Kidney (tissue), 14 donors: ENCODE measurements around the gene USE1. TPM values are rescaled to one million over a fixed set of nuclear protein-coding genes. Genes with fewer than 3 reads are reported as not detected.
A peak's percentile ranks its signal among the peaks of the same experiment; 100 is the strongest.

ENCODE experiments used
- DNase-seq, 5 donors: peaks; one replicate each; pipeline ENCODE4 v3.0.0-alpha.2; 2013 to 2020
- FAIRE-seq: peaks from 2 replicates; lab custom pipeline; 2012; peaks lifted over from hg19 to GRCh38; lab: Jason Lieb, UNC
- H3K27ac ChIP-seq, 2 donors: one replicate each; pipeline ENCODE4 v1.7.0; 2013; ENCODE audit warnings: low read depth in 2 of 2, low read length in 2 of 2, inconsistent platforms in 1 of 2
- H3K27me3 ChIP-seq: one replicate; pipeline ENCODE4 v1.7.1; 2013; ENCODE audit warnings: low read length, inconsistent platforms; ENCODE audit not compliant: control insufficient read depth, insufficient read depth
- H3K36me3 ChIP-seq, 3 donors: one replicate each; pipeline versions ENCODE4 v1.7.0 to v1.7.1; 2013; ENCODE audit warnings: low read length in 3 of 3, control low read depth in 1 of 3, inconsistent platforms in 1 of 3; ENCODE audit not compliant: insufficient read depth in 3 of 3, control insufficient read depth in 2 of 3
- H3K4me1 ChIP-seq, 3 donors: one replicate each; pipeline versions ENCODE4 v1.7.0 to v1.7.1; 2013; ENCODE audit warnings: low read length in 3 of 3, inconsistent platforms in 1 of 3, low read depth in 1 of 3; ENCODE audit not compliant: control insufficient read depth in 2 of 3, insufficient read depth in 2 of 3
- H3K4me3 ChIP-seq, 3 donors: one replicate each; pipeline versions ENCODE4 v1.7.0 to v1.8.1; 2013; ENCODE audit warnings: low read length in 3 of 3, control low read depth in 1 of 3, inconsistent platforms in 1 of 3
- H3K9ac ChIP-seq, 3 donors: one replicate each; pipeline versions ENCODE4 v1.7.0 to v1.7.1; 2013; ENCODE audit warnings: low read length in 3 of 3, control low read depth in 1 of 3, inconsistent platforms in 1 of 3
- H3K9me3 ChIP-seq, 3 donors: one replicate each; pipeline versions ENCODE4 v1.7.0 to v1.7.1; 2013; ENCODE audit warnings: low read length in 3 of 3, control low read depth in 1 of 3, inconsistent platforms in 1 of 3; ENCODE audit not compliant: control insufficient read depth in 2 of 3, insufficient read depth in 1 of 3
- intact Hi-C: fragments of 100-400 bp; cut with DNase I; formaldehyde crosslinking; loops from one replicate; pipeline ENCODE4 v1.11.1; 2022
- polyA plus RNA-seq: library from polyadenylated mRNA; stranded (reverse); fragments of 350-450 nt; fragmentation: Illumina TruSeq; extraction: RNeasy Lipid Tissue Mini Kit (QIAGEN cat#74804); gene quantifications from one replicate; pipeline ENCODE4 v1.2.3, GENCODE V29; 2014; ENCODE audit warnings: low read depth, low replicate concordance; ENCODE audit not compliant: insufficient read depth
- total RNA-seq: library from RNA; stranded (reverse); fragmentation: NEBNext Ultra II Directional; extraction: Animal tissue kit (Norgen Biotek cat#: 25700); gene quantifications from one replicate; pipeline ENCODE4 v1.2.1, GENCODE V29; 2021
- TF ChIP-seq, protein P1 (sequence below): IDR thresholded peaks from 3 replicates; pipeline ENCODE4 v1.5.1; 2012; ENCODE audit warnings: mild to moderate bottlenecking, moderate library complexity, borderline replicate concordance; ENCODE audit not compliant: insufficient read depth; ENCODE audit errors: extremely low read depth
- donor health status: control.
- donor health status: control.
- donor health status: control.
- donor health status: control.
- donor health status: control.
- donor health status: DM: yes; HTN: yes; CAD: no.
- donor health status: Normal renal cell carcinoma (clear cell type).

The USE1 gene
- total and polyA plus RNA-seq, 2 donors from 2014 or later, result 26.0 to 52.6 TPM

DNA sequence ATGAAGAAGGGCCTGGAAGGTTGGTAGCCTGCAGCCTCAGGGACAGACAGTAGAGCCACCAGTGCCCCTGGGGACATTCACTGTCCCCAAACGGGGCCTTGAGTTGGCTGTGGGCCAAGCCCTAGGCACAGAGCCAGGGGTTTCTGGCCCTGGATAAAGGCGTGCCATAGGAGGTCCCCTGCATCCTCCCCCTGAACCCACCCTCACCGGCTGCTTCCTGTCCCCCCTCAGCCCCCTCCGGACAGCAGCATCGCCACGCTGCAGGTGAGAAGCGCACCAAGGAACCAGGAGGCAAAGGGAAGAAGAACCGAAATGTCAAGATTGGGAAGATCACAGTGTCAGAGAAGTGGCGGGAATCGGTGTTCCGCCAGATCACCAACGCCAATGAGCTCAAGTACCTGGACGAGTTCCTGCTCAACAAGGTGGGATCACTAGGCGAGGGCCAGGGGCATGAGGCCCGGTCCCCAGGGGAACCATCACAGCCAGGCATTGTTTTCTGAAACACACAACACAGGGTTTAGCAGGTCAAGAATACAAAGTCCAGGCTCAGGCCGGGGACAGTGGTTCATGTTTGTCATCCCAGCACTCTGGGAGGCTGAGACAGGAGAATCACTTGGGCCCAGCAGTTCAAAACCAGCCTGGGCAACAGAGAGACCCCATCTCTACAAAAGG lies 14.6 kb upstream of the USE1 start:
- no peak overlapping the region for H3K9ac ChIP-seq
- TF ChIP-seq, protein P1, sequence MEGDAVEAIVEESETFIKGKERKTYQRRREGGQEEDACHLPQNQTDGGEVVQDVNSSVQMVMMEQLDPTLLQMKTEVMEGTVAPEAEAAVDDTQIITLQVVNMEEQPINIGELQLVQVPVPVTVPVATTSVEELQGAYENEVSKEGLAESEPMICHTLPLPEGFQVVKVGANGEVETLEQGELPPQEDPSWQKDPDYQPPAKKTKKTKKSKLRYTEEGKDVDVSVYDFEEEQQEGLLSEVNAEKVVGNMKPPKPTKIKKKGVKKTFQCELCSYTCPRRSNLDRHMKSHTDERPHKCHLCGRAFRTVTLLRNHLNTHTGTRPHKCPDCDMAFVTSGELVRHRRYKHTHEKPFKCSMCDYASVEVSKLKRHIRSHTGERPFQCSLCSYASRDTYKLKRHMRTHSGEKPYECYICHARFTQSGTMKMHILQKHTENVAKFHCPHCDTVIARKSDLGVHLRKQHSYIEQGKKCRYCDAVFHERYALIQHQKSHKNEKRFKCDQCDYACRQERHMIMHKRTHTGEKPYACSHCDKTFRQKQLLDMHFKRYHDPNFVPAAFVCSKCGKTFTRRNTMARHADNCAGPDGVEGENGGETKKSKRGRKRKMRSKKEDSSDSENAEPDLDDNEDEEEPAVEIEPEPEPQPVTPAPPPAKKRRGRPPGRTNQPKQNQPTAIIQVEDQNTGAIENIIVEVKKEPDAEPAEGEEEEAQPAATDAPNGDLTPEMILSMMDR, result no peak
- no peaks in the 10 kb centered on the region for H3K27me3 ChIP-seq
- no peak for DNase-seq
- H3K27ac ChIP-seq, result no peak overlapping the region
- H3K36me3 ChIP-seq, result peaks cover 3 to 18% (median 9%) of the 10 kb centered on the region in 3 donors
- H3K4me1 ChIP-seq, result no peaks in the 10 kb centered on the region
- intact Hi-C loops, result no loop called here
- no peak overlapping the region for H3K4me3 ChIP-seq
- no peaks in the 10 kb centered on the region for H3K9me3 ChIP-seq
- FAIRE-seq, result no peak

- FAIRE-seq (no peak), DNase-seq (peak in 1 of 5 donors; percentile 71)
- Histone ChIP-seq H3K4me3 (no peak overlapping the region), H3K9me3 (no peaks in the 10 kb centered on the region), H3K36me3 (peaks cover 3 to 18% (median 9%) of the 10 kb centered on the region in 3 donors), H3K4me1 (no peaks in the 10 kb centered on the region), H3K9ac (no peak overlapping the region), H3K27me3 (no peaks in the 10 kb centered on the region), H3K27ac (no peak overlapping the region)
- TF ChIP-seq, protein P1, result no peak
- intact Hi-C loops, result no loop called here
These were observed 12.9 kb upstream of the USE1 start for GRCh38 chr19:17202249-17202648.

DNA sequence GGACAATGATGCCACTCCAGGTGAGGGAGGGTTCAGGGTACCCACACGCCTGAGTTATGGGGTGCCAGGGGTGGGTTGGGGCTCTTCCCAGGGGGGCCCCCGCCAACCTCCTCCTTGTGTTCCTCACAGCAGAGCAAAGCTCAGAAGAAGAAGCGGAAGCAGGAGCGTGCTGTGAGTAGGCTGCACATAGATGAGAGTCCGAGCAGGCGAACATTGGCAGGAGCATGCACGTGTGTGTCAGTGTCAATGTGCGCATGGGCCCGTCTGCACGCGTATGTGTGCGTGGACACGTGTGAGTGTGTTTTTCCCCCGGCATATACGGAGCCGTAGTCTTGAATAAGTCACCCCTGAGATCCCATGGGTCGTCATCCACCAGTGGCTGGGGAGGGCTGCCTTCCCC lies 12.4 kb upstream of the USE1 start:
- Histone ChIP-seq H3K36me3 (peaks cover 3 to 18% (median 9%) of the 10 kb centered on the region in 3 donors), H3K27me3 (no peaks in the 10 kb centered on the region), H3K27ac (no peak overlapping the region), H3K4me3 (no peak overlapping the region), H3K9me3 (no peaks in the 10 kb centered on the region), H3K4me1 (no peaks in the 10 kb centered on the region), H3K9ac (no peak overlapping the region)
- DNase-seq (no peak), FAIRE-seq (no peak)
- TF ChIP-seq, protein P1, result no peak
- intact Hi-C loops, result no loop called here
